ENCODE measurements around the gene VCAM1.

The VCAM1 gene

GRCh38 chr1:100724281-100724680 lies 4.7 kb downstream of the VCAM1 start:
- no peak for DNase-seq

GRCh38 chr1:100730130-100730529 lies 10.6 kb downstream of the VCAM1 start:
- no peak for DNase-seq

- no peak for DNase-seq
These were observed 11.8 kb downstream of the VCAM1 start for GRCh38 chr1:100731309-100731708.

- DNase-seq: no peak
These were observed 12.2 kb downstream of the VCAM1 start for GRCh38 chr1:100731758-100732157.

GRCh38 chr1:100734676-100735075 lies 15.1 kb downstream of the VCAM1 start:
- DNase-seq: no peak

GRCh38 chr1:100735244-100735643 lies 15.7 kb downstream of the VCAM1 start:
- DNase-seq: no peak

GRCh38 chr1:100736324-100736723 lies 16.8 kb downstream of the VCAM1 start:
- no peak for DNase-seq

- peak; percentile 65 for DNase-seq
These were observed 17.2 kb downstream of the VCAM1 start for GRCh38 chr1:100736746-100737145.

GRCh38 chr1:100746542-100746932 lies 27.0 kb downstream of the VCAM1 start:
- DNase-seq: no peak

GRCh38 chr1:100747771-100748170 lies 28.2 kb downstream of the VCAM1 start:
- DNase-seq: no peak

GRCh38 chr1:100750005-100750885 lies 30.7 kb downstream of the VCAM1 start:
- DNase-seq: no peak

GRCh38 chr1:100752791-100753190 lies 33.2 kb downstream of the VCAM1 start:
- DNase-seq: no peak

GRCh38 chr1:100757946-100758345 lies 38.4 kb downstream of the VCAM1 start:
- DNase-seq: no peak

GRCh38 chr1:100759188-100759587 lies 39.6 kb downstream of the VCAM1 start:
- DNase-seq: no peak

GRCh38 chr1:100760511-100760910 lies 41.0 kb downstream of the VCAM1 start:
- peak; percentile 31 for DNase-seq

GRCh38 chr1:100762461-100762860 lies 42.9 kb downstream of the VCAM1 start:
- DNase-seq: no peak

- DNase-seq: peak; percentile 71
These were observed 47.8 kb downstream of the VCAM1 start for GRCh38 chr1:100767176-100767890.

- no peak for DNase-seq
These were observed 49.8 kb downstream of the VCAM1 start for GRCh38 chr1:100769323-100769722.

- no peak for DNase-seq
These were observed 50.5 kb downstream of the VCAM1 start for GRCh38 chr1:100769906-100770646.

GRCh38 chr1:100773444-100773843 lies 53.9 kb downstream of the VCAM1 start:
- no peak for DNase-seq

GRCh38 chr1:100774370-100774769 lies 54.8 kb downstream of the VCAM1 start:
- DNase-seq: no peak

- no peak for DNase-seq
These were observed 55.9 kb downstream of the VCAM1 start for GRCh38 chr1:100775483-100775882.

GRCh38 chr1:100778748-100779147 lies 59.2 kb downstream of the VCAM1 start:
- no peak for DNase-seq

GRCh38 chr1:100780814-100781213 lies 61.3 kb downstream of the VCAM1 start:
- no peak for DNase-seq

Data from NCI-H2171 treated with DMSO at 0.1 percent for 48 hours (cell line).